Stomach (tissue), 4 donors: ENCODE data around the gene SPATA22.

Experiments
- EP300 ChIP-seq: sonication (generic); formaldehyde crosslinking; IDR thresholded peaks from one replicate; pipeline ENCODE4 v1.6.1; 2017; ENCODE audit warnings: antibody characterized with exemption
- POLR2AphosphoS5 ChIP-seq, 3 donors: sonication (generic); formaldehyde crosslinking; IDR thresholded peaks; one replicate each; pipeline ENCODE4 v1.6.1; 2016; ENCODE audit warnings: antibody characterized with exemption in 3 of 3

GRCh38 chr17:3501344-3501743, 29.7 kb upstream of the SPATA22 start:
- no peak for TF ChIP-seq EP300
- no peak for TF ChIP-seq POLR2AphosphoS5 (IDR thresholded peaks at IDR 0.05)
